Cardiac muscle cell (in vitro differentiated cells and primary cell): Measurements from ENCODE around the gene ABCG2. TPM values are rescaled to one million over a fixed set of nuclear protein-coding genes. Genes with fewer than 3 reads are reported as not detected.

ENCODE experiments used
- DNase-seq, 2 donors: peaks; one replicate each; pipeline versions ENCODE4 v3.0.0 to v3.0.0-alpha.2; 2010 to 2017; ENCODE audit warnings: low read depth in 1 of 2, low spot score in 1 of 2
- H3K27ac ChIP-seq: fragments of 200-600 bp; sonication (generic); 2 replicates; pipeline ENCODE4 v1.5.1; 2016
- H3K27me3 ChIP-seq: fragments of 200-600 bp; sonication (generic); 2 replicates; pipeline ENCODE4 v1.6.0; 2016; ENCODE audit warnings: control low read depth
- H3K36me3 ChIP-seq: fragments of 200-600 bp; sonication (generic); 2 replicates; pipeline ENCODE4 v1.5.1; 2016; ENCODE audit warnings: control low read depth
- H3K4me1 ChIP-seq: fragments of 200-600 bp; sonication (generic); 2 replicates; pipeline ENCODE4 v1.8.1; 2017; ENCODE audit warnings: low read depth, mild to moderate bottlenecking, mixed run types
- H3K4me3 ChIP-seq: fragments of 200-600 bp; sonication (generic); 2 replicates; pipeline ENCODE4 v1.5.1; 2016; ENCODE audit warnings: mild to moderate bottlenecking
- H3K9me3 ChIP-seq: fragments of 200-600 bp; sonication (generic); 2 replicates; pipeline ENCODE4 v1.5.1; 2017; ENCODE audit warnings: low read depth, mild to moderate bottlenecking, control low read depth
- polyA plus RNA-seq: library from polyadenylated mRNA; unstranded; fragments of >200 nt; fragmentation: Nextera tagmentation; extraction: Ambion mirVana; gene quantifications from 2 replicates; pipeline ENCODE4 v1.2.1, GENCODE V29; 2016
- total RNA-seq: library from RNA; depleted of rRNA; stranded (reverse); fragments of >200 nt; gene quantifications from 2 replicates; pipeline ENCODE4 v1.2.3, GENCODE V29; 2016
- TF ChIP-seq, protein P1 (sequence below): IDR thresholded peaks from 2 replicates; pipeline ENCODE4 v1.5.1; 2012; ENCODE audit warnings: low read depth, mild to moderate bottlenecking, low read length

ABCG2 gene
- total and polyA plus RNA-seq, 2 experiments from 2014 or later = not detected

DNA sequence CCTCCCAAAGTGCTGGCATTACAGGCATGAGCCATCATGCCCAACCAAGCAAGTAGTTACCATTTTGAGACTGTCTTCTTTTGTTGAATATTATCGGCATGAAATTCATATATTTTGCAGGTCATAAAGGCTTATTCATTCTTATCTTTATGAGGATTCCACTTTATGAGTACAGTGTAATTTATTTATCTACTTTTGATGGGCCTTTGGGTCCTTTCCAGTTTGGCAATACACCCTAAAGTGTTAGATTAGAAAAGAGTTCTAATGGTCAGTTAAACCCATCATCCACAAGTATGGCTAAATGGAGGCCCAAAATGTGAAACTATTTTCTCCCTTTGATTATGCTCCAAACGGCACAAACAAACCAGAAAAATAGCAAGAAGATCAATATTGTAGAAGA is 10.9 kb upstream of the ABCG2 start:
- H3K9me3 ChIP-seq = no peaks in the 10 kb centered on the region
- no peak overlapping the region for H3K27ac ChIP-seq
- H3K27me3 ChIP-seq = no peaks in the 10 kb centered on the region
- H3K36me3 ChIP-seq = no peaks in the 10 kb centered on the region
- H3K4me1 ChIP-seq = peaks cover 3% of the 10 kb centered on the region
- TF ChIP-seq, protein P1, sequence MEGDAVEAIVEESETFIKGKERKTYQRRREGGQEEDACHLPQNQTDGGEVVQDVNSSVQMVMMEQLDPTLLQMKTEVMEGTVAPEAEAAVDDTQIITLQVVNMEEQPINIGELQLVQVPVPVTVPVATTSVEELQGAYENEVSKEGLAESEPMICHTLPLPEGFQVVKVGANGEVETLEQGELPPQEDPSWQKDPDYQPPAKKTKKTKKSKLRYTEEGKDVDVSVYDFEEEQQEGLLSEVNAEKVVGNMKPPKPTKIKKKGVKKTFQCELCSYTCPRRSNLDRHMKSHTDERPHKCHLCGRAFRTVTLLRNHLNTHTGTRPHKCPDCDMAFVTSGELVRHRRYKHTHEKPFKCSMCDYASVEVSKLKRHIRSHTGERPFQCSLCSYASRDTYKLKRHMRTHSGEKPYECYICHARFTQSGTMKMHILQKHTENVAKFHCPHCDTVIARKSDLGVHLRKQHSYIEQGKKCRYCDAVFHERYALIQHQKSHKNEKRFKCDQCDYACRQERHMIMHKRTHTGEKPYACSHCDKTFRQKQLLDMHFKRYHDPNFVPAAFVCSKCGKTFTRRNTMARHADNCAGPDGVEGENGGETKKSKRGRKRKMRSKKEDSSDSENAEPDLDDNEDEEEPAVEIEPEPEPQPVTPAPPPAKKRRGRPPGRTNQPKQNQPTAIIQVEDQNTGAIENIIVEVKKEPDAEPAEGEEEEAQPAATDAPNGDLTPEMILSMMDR = no peak
- DNase-seq = no peak
- H3K4me3 ChIP-seq = no peak overlapping the region

DNA sequence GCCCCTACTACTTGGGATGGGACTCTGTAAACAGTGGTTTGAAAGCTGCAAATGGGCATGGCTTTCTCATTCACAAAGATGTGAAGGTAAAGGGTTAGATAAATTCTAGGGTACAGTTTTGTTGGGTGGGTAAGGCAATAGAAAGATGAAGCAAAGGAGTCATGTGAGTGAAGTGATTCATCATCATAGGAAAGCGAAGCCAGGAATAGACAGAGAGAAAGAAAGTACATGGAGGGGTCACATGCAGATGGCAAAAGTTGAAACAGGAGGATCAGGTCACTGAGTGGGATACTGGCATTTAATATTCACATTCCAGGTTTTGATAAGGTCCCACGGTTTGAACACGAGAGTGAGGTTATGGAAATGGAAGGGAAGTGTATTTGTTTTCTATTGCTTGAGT is 8.2 kb upstream of the ABCG2 start:
- no peak overlapping the region for H3K27ac ChIP-seq
- H3K27me3 ChIP-seq = no peaks in the 10 kb centered on the region
- no peaks in the 10 kb centered on the region for H3K4me1 ChIP-seq
- no peak overlapping the region for H3K4me3 ChIP-seq
- TF ChIP-seq, protein P1 = no peak
- H3K36me3 ChIP-seq = no peaks in the 10 kb centered on the region
- H3K9me3 ChIP-seq = no peaks in the 10 kb centered on the region
- no peak for DNase-seq

DNA sequence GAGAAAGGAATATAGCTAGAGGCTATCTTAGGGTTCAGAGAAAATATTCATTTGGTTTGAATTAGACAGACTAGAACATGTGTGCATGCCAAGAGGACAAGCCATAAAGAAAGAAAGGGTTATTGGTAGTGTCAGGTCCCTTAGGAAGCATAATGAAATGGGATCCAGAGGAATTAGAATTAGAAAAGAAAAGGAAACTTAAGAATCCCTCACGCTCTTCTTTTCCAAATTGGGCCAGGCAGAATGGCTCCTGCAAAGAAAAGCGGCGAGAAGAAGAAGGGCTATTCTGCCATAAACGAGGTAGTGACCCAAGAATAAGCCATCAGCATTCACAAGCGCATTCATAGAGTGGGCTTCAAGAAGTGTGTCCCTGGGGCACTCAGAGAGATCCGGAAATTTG is 4.9 kb upstream of the ABCG2 start:
- no peaks in the 10 kb centered on the region for H3K9me3 ChIP-seq
- H3K4me1 ChIP-seq = no peaks in the 10 kb centered on the region
- no peak for DNase-seq
- H3K27me3 ChIP-seq = peaks cover 16% of the 10 kb centered on the region
- no peak overlapping the region for H3K4me3 ChIP-seq
- TF ChIP-seq, protein P1 = no peak
- no peak overlapping the region for H3K27ac ChIP-seq
- no peaks in the 10 kb centered on the region for H3K36me3 ChIP-seq

DNA sequence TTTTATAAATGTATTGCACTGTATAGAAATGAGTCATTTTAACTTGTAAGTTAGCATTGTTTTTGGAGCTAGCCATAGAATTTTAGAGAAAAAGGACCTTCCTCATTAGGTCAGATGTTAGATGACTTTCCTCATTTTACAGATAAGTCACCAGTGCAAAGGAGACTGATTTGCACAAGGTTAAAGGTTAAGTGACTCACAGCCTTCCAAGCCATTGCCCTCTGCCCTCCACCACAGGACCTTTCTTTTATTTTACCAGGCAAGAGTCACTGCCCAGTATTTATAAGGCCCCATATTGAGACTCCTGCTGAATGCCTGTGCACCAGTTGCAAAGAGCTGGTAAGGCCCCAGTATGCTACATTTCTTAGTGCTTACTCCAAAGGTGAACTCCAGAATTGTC is 4.2 kb upstream of the ABCG2 start:
- TF ChIP-seq, protein P1 = no peak
- H3K4me1 ChIP-seq = no peaks in the 10 kb centered on the region
- H3K27me3 ChIP-seq = peaks cover 23% of the 10 kb centered on the region
- H3K4me3 ChIP-seq = no peak overlapping the region
- H3K27ac ChIP-seq = no peak overlapping the region
- DNase-seq = no peak
- H3K36me3 ChIP-seq = no peaks in the 10 kb centered on the region
- no peaks in the 10 kb centered on the region for H3K9me3 ChIP-seq

DNA sequence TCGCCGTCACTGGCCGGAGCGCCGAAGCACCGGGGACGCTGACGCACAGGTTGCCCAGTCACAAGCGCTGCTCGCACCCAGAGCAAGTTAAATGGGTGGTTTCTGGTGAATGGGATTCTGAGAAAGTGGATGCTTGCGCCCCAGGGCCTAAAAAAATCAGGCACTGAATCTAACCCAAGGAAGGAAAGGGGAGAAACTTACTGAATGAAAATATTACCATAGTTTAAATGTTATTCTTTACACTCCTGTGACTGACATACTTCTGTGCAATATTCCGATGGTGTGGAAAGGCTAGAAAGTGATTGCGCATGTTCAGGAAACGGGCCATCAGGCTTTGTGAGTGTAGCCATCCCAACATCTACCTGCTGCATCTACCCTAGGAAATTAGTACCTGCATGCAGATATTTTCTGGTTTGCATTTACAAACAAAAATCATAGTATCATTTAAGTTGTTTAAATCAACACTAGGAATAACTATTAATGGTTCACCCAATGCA is 838 bp upstream of the ABCG2 start:
- Histone ChIP-seq H3K9me3 (no peaks in the 10 kb centered on the region), H3K36me3 (no peaks in the 10 kb centered on the region), H3K4me3 (peak overlapping the region; percentile 35), H3K27me3 (peaks cover 29% of the 10 kb centered on the region), H3K27ac (no peak overlapping the region), H3K4me1 (no peaks in the 10 kb centered on the region)
- peak in 1 of 2 donors; percentile 2 for DNase-seq
- TF ChIP-seq, protein P1 = no peak
